Measurements from ENCODE around the gene TTC34. TPM values are rescaled to one million over a fixed set of nuclear protein-coding genes. Genes with fewer than 3 reads are reported as not detected.

TTC34 gene
- total and polyA plus RNA-seq, 9 of the 15 experiments (the other 6 are each of a cell fraction or from before 2014, with no cell fraction given), result 0.03 to 0.38 (median 0.05) TPM; not detected in 2

DNA sequence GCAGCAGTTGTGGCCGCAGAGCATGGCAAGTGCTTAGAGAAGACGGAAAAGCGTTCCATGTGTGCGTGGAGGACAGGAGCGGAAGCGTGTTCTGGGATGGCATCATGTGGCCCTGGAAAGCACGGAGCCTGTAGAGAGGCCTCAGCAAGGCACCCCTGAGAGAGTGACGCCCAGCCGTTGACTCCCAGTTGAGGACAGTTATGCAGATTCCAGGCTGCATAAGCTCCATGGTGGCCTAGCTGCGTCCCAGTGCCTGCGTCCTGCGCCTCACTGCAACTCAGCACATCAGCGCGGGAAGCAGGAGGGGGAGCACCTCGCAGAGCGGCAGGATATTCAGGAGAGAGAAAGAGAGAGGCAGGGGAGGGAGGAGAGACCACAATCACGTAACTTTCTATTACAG lies 49.0 kb upstream of the TTC34 start:
- Histone ChIP-seq H3K9me3 (replicated peaks; ENCODE audit: control insufficient read depth, insufficient read depth, low read depth, low read length) (no peaks in the 10 kb centered on the region), H3K79me2 (ENCODE audit: control insufficient read depth, insufficient read depth, low read length) (no peaks in the 10 kb centered on the region), H4K20me1 (replicated peaks; ENCODE audit: control insufficient read depth, insufficient read depth, low read length) (0 out of 2 replicates have a peak, but pooled peaks cover 4% of the 10 kb centered on the region), H3K27me3 (ENCODE audit: control insufficient read depth in 2 of 2, insufficient read depth in 2 of 2, low read length in 2 of 2) (peaks cover 7 to 44% of the 10 kb centered on the region in 2 experiments; a peak in 3 of 5 replicates), H3K4me3 (no peak overlapping the region), H3K27ac (ENCODE audit: extremely low read depth, low read depth, low read length) (no peak overlapping the region), H3K4me2 (ENCODE audit: insufficient read depth, low read length) (no peak overlapping the region), H3K36me3 (ENCODE audit: control insufficient read depth, insufficient read depth, low read length) (no peaks in the 10 kb centered on the region), H3K9ac (ENCODE audit: insufficient read depth in 1 of 2, low read depth in 2 of 2, low read length in 2 of 2) (no peak overlapping the region), H2AFZ (ENCODE audit: low read depth, low read length) (no peak overlapping the region), H3K4me1 (replicated peaks in 1 of 2; ENCODE audit: control insufficient read depth in 2 of 2, insufficient read depth in 2 of 2, low read length in 2 of 2) (peaks cover 0 to 4% of the 10 kb centered on the region in 2 experiments; a peak in 1 of 5 replicates), H3K9me1 (ENCODE audit: control insufficient read depth, insufficient read depth, low read length) (no peaks in the 10 kb centered on the region)
- POLR2A ChIA-PET, result no interaction called here
- ATAC-seq, result no peak
- 2% methylated on average over 17 of the region's 17 CpGs for WGBS (ENCODE audit: insufficient coverage, low coverage, missing lambda C conversion rate)
- no peak for DNase-seq (ENCODE audit: extremely low read depth in 1 of 4, low spot score in 3 of 4)
- TF ChIP-seq BRCA1 (IDR thresholded peaks at IDR 0.05), result no peak
- TF ChIP-seq BRCA1 (CRISPR knock-in tag; IDR thresholded peaks at IDR 0.05), result no peak
- TF ChIP-seq, protein P1, sequence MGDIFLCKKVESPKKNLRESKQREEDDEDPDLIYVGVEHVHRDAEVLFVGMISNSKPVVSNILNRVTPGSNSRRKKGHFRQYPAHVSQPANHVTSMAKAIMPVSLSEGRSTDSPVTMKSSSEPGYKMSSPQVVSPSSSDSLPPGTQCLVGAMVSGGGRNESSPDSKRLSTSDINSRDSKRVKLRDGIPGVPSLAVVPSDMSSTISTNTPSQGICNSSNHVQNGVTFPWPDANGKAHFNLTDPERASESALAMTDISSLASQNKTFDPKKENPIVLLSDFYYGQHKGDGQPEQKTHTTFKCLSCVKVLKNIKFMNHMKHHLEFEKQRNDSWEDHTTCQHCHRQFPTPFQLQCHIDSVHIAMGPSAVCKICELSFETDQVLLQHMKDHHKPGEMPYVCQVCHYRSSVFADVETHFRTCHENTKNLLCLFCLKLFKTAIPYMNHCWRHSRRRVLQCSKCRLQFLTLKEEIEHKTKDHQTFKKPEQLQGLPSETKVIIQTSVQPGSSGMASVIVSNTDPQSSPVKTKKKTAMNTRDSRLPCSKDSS (IDR thresholded peaks at IDR 0.05; ENCODE audit: low read depth, partially characterized antibody), result no peak
- no peak for TF ChIP-seq ZNF717 (CRISPR knock-in tag; IDR thresholded peaks at IDR 0.05)
- 0 out of 2 replicates have a peak, but pooled peaks have one; percentile 73 for TF ChIP-seq HDAC6 (IDR thresholded peaks at IDR 0.05; ENCODE audit: low read depth, low read length)
- no peak for TF ChIP-seq ZNF696 (CRISPR knock-in tag; conservative IDR thresholded peaks at IDR 0.05)
- TF ChIP-seq FOXP1 (CRISPR knock-in tag; IDR thresholded peaks at IDR 0.05), result no peak
- TF ChIP-seq, protein P2, sequence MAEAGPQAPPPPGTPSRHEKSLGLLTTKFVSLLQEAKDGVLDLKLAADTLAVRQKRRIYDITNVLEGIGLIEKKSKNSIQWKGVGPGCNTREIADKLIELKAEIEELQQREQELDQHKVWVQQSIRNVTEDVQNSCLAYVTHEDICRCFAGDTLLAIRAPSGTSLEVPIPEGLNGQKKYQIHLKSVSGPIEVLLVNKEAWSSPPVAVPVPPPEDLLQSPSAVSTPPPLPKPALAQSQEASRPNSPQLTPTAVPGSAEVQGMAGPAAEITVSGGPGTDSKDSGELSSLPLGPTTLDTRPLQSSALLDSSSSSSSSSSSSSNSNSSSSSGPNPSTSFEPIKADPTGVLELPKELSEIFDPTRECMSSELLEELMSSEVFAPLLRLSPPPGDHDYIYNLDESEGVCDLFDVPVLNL (CRISPR knock-in tag; IDR thresholded peaks at IDR 0.05; ENCODE audit: low read depth), result no peak
- TF ChIP-seq HMG20B (CRISPR knock-in tag; IDR thresholded peaks at IDR 0.05), result no peak
- no peak for TF ChIP-seq TAF7 (tag; IDR thresholded peaks at IDR 0.05)
- FAIRE-seq, result no peak
- BruUV-seq (replicated peaks), result no TSS peak
- CTCF ChIA-PET (ENCODE audit: low intra/inter-chr PET ratio), result no interaction called here
- in situ Hi-C loops (cut with MboI) (no loop called here), intact Hi-C loops (cut with micrococcal nuclease) (no loop called here)
